Measurements from ENCODE around the gene ZNF462. TPM values are rescaled to one million over a fixed set of nuclear protein-coding genes. Genes with fewer than 3 reads are reported as not detected.

ZNF462 gene
- total RNA-seq (2016; rRNA removed; fragmentation: Illumina TruSeq; extraction: Trizol) (not detected in 2 replicates), polyA plus RNA-seq (2011; rRNA removed) (not detected in 2 replicates), polyA minus RNA-seq (2011; rRNA and poly(A)+ RNA removed; ENCODE audit: low replicate concordance) (5.4 TPM in 1 of 2 replicates, not detected in the other), Bru-seq, nascent RNA (percentile 11 among the genes with signal in this experiment), BruChase-seq, experiment 1, labeled RNA remaining after a 6-hour chase (percentile 7 among the genes with signal in this experiment), BruChase-seq, experiment 2, labeled RNA remaining after a 2-hour chase (percentile 10 among the genes with signal in this experiment)
- total RNA-seq (2016; cell fraction: cytosol; rRNA removed; fragmentation: Illumina TruSeq; extraction: Trizol; ENCODE audit: low read depth) = not detected in 2 replicates
- not detected in 2 replicates for total RNA-seq (2016; cell fraction: insoluble cytoplasmic fraction; rRNA removed; fragmentation: Illumina TruSeq; extraction: Trizol)
- not detected in 2 replicates for total RNA-seq (2016; cell fraction: membrane; rRNA removed; fragmentation: Illumina TruSeq; extraction: Trizol)
- total RNA-seq (2016; cell fraction: nucleus; rRNA removed; fragmentation: Illumina TruSeq; extraction: Trizol) = not detected in 2 replicates
- polyA plus RNA-seq (2011; cell fraction: cytosol; rRNA removed) = not detected in 2 replicates
- polyA plus RNA-seq (2011; cell fraction: nucleus; rRNA removed) = 0.02 TPM in 1 of 2 replicates, not detected in the other
- polyA plus RNA-seq (2012) = not detected in 2 replicates
- not detected in 2 replicates for polyA plus RNA-seq (2016; cell fraction: cytosol; fragmentation: Illumina TruSeq; extraction: Trizol; ENCODE audit: low read depth)
- polyA plus RNA-seq (2016; cell fraction: insoluble cytoplasmic fraction; fragmentation: Illumina TruSeq; extraction: Trizol; ENCODE audit: low read depth) = not detected in 2 replicates
- not detected in 2 replicates for polyA plus RNA-seq (2016; cell fraction: membrane; fragmentation: Illumina TruSeq; extraction: Trizol; ENCODE audit: low read depth)
- polyA plus RNA-seq (2016; cell fraction: nucleus; fragmentation: Illumina TruSeq; extraction: Trizol; ENCODE audit: insufficient read depth, low read depth) = not detected in 2 replicates
- polyA minus RNA-seq (2011; cell fraction: cytosol; rRNA and poly(A)+ RNA removed) = not detected in 2 replicates
- polyA minus RNA-seq (2011; cell fraction: nucleus; rRNA and poly(A)+ RNA removed) = not detected in 2 replicates
- long read RNA-seq, experiment 1 = 0 reads
- long read RNA-seq, experiment 2 = 0 reads

DNA sequence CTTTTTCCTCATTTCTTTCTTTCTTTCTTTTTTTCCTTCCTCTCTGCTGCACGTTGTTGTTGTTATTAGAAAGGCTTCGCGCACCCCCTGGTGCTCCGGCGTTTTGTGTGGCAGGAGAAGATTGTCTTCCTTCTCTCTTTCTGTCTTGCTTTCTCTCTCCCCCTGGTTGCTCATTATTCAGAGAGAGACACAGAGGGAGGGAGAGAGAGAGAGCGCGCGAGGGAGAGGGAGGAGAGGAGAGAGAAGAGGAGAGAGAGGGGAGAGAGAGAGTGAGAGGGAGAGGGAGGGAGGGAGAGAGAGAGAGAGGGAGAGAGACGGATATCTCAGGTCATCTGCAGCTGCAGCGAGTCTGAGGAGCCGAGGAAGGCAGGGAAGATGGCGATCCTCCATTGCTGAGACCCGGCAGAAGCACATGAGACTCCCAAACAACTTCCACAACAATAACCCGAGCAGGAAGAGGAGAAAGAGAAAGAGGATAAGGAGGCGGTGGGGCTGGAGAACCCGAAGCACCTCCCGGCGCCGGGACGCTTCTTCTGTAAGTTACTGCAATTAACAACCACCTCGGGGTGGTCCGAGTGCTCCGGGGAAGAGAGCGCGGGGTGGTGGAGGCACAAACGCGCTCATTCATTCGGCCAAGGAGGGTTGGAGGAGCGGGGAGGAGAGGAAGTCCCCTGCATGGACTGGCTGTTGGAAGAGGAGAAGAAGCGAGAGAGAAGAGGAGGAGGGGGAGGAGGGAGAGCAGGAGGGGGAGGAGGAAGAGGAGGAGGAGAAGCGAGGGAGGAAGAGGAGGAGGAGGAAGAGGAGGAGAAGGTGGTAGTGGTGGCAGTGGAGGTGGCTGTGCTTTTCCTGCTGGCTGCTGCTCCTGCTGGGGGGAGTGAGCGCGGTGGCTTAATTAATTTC lies at the start of gene ZNF462:
ZNF462 (plus strand) TSS at position 346 of the 900 bp plus-strand sequence. CDS start 60,218 bp downstream, outside the sequence.
- TF ChIP-seq POGK (CRISPR knock-in tag; conservative IDR thresholded peaks at IDR 0.05) (no peak), ZNF263 (CRISPR knock-in tag; IDR thresholded peaks at IDR 0.05) (0 out of 2 replicates have a peak, but pooled peaks have one; percentile 47)
- Histone ChIP-seq H3K27ac (ENCODE audit: extremely low read length, insufficient read depth, low read length) (no peak within 1 kb of the TSS), H3K4me3 (replicated peaks in 1 of 3; ENCODE audit: insufficient read depth in 1 of 3, low read depth in 2 of 3, low read length in 3 of 3) (no peak within 1 kb of the TSS), H3K4me2 (ENCODE audit: low read depth, low read length) (no peak within 1 kb of the TSS; the same call in 1 of the 2 replicates), H3K27me3 (ENCODE audit: control insufficient read depth in 1 of 2, insufficient read depth in 2 of 2, low read length in 2 of 2) (peaks cover 0 to 37% of the 10 kb centered on the region in 2 experiments; a peak in 3 of 5 replicates), H3K4me1 (ENCODE audit: insufficient read depth, low read length) (no peaks in the 10 kb centered on the region), H3K9me3 (ENCODE audit: low read length) (no peaks in the 10 kb centered on the region), H2AFZ (ENCODE audit: low read length) (no peak within 1 kb of the TSS), H3K36me3 (replicated peaks in 1 of 2; ENCODE audit: control insufficient read depth in 1 of 2, insufficient read depth in 2 of 2, low read length in 2 of 2) (no peaks in the 10 kb centered on the region), H3K9ac (ENCODE audit: insufficient read depth, low read depth, low read length) (no peak within 1 kb of the TSS), H4K20me1 (ENCODE audit: insufficient read depth, low read length) (no peaks in the 10 kb centered on the region), H3K79me2 (ENCODE audit: insufficient read depth, low read length) (no peaks in the 10 kb centered on the region)
- BruUV-seq (replicated peaks) = no TSS peak
- ATAC-seq = no peak
- ChIA-PET POLR2A (no interaction called here), CTCF (ENCODE audit: low intra/inter-chr PET ratio, low total read pairs) (no interaction called here)
- intact Hi-C loops (cut with micrococcal nuclease; ENCODE audit: unreplicated experiment) (no loop called here), in situ Hi-C loops (cut with HindIII; ENCODE audit: extremely low pct_ligation_motif_present, low pct_unique_long_range_greater_than_20kb) (no loop called here)
- 10% methylated on average over 33 of the region's 33 CpGs for WGBS (ENCODE audit: low lambda C conversion rate)
- no peak for DNase-seq (ENCODE audit: low spot score)
- no peak for FAIRE-seq
